ENCODE measurements around the gene TBCK. TPM values are rescaled to one million over a fixed set of nuclear protein-coding genes. Genes with fewer than 3 reads are reported as not detected.

TBCK gene
- total and polyA plus RNA-seq, 2 experiments from 2014 or later = 13.9 to 28.9 TPM

- no peak for DNase-seq (ENCODE audit: low spot score)
- Mint-ChIP-seq H3K27me3 (ENCODE audit: insufficient read depth, low read depth, poor library complexity) (no peaks in the 10 kb centered on the region), H3K4me3 (no peak overlapping the region), H3K9me3 (peaks cover 7% of the 10 kb centered on the region; the same call in 2 of the 3 replicates), H3K4me1 (peaks cover 8% of the 10 kb centered on the region; the same call in 2 of the 3 replicates), H3K36me3 (ENCODE audit: low read depth) (peaks cover 40% of the 10 kb centered on the region), H3K27ac (no peak overlapping the region)
- Histone ChIP-seq H4K20me1 (replicated peaks; ENCODE audit: insufficient read depth) (0 out of 2 replicates have a peak, but pooled peaks cover 5% of the 10 kb centered on the region), H3K79me2 (replicated peaks; ENCODE audit: insufficient read depth) (peaks cover 29% of the 10 kb centered on the region), H3K27me3 (ENCODE audit: insufficient read depth) (no peaks in the 10 kb centered on the region), H3K36me3 (ENCODE audit: insufficient read depth) (peaks cover 15% of the 10 kb centered on the region), H3K4me1 (ENCODE audit: insufficient read depth) (peaks cover 4% of the 10 kb centered on the region; the same call in 1 of the 2 replicates), H3K4me2 (no peak overlapping the region), H3K27ac (ENCODE audit: low read depth) (no peak overlapping the region), H2AFZ (no peak overlapping the region), H3F3A (replicated peaks; ENCODE audit: low read depth) (no peaks in the 10 kb centered on the region), H3K9me2 (ENCODE audit: insufficient read depth) (no peaks in the 10 kb centered on the region), H3K4me3 (no peak overlapping the region)
- no peak for ATAC-seq
- no peak for TF ChIP-seq EZH2phosphoT487 (IDR thresholded peaks at IDR 0.05; ENCODE audit: unreplicated experiment)
- TF ChIP-seq ZNF331 (CRISPR knock-in tag; IDR thresholded peaks at IDR 0.05; ENCODE audit: low read depth) = no peak
- TF ChIP-seq, protein P1, sequence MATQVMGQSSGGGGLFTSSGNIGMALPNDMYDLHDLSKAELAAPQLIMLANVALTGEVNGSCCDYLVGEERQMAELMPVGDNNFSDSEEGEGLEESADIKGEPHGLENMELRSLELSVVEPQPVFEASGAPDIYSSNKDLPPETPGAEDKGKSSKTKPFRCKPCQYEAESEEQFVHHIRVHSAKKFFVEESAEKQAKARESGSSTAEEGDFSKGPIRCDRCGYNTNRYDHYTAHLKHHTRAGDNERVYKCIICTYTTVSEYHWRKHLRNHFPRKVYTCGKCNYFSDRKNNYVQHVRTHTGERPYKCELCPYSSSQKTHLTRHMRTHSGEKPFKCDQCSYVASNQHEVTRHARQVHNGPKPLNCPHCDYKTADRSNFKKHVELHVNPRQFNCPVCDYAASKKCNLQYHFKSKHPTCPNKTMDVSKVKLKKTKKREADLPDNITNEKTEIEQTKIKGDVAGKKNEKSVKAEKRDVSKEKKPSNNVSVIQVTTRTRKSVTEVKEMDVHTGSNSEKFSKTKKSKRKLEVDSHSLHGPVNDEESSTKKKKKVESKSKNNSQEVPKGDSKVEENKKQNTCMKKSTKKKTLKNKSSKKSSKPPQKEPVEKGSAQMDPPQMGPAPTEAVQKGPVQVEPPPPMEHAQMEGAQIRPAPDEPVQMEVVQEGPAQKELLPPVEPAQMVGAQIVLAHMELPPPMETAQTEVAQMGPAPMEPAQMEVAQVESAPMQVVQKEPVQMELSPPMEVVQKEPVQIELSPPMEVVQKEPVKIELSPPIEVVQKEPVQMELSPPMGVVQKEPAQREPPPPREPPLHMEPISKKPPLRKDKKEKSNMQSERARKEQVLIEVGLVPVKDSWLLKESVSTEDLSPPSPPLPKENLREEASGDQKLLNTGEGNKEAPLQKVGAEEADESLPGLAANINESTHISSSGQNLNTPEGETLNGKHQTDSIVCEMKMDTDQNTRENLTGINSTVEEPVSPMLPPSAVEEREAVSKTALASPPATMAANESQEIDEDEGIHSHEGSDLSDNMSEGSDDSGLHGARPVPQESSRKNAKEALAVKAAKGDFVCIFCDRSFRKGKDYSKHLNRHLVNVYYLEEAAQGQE (IDR thresholded peaks at IDR 0.05; ENCODE audit: unreplicated experiment) = no peak
- TF ChIP-seq, protein P2, sequence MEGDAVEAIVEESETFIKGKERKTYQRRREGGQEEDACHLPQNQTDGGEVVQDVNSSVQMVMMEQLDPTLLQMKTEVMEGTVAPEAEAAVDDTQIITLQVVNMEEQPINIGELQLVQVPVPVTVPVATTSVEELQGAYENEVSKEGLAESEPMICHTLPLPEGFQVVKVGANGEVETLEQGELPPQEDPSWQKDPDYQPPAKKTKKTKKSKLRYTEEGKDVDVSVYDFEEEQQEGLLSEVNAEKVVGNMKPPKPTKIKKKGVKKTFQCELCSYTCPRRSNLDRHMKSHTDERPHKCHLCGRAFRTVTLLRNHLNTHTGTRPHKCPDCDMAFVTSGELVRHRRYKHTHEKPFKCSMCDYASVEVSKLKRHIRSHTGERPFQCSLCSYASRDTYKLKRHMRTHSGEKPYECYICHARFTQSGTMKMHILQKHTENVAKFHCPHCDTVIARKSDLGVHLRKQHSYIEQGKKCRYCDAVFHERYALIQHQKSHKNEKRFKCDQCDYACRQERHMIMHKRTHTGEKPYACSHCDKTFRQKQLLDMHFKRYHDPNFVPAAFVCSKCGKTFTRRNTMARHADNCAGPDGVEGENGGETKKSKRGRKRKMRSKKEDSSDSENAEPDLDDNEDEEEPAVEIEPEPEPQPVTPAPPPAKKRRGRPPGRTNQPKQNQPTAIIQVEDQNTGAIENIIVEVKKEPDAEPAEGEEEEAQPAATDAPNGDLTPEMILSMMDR (conservative IDR thresholded peaks at IDR 0.05; ENCODE audit: low read depth in 2 of 2) = no peak
- TF ChIP-seq, protein P3, sequence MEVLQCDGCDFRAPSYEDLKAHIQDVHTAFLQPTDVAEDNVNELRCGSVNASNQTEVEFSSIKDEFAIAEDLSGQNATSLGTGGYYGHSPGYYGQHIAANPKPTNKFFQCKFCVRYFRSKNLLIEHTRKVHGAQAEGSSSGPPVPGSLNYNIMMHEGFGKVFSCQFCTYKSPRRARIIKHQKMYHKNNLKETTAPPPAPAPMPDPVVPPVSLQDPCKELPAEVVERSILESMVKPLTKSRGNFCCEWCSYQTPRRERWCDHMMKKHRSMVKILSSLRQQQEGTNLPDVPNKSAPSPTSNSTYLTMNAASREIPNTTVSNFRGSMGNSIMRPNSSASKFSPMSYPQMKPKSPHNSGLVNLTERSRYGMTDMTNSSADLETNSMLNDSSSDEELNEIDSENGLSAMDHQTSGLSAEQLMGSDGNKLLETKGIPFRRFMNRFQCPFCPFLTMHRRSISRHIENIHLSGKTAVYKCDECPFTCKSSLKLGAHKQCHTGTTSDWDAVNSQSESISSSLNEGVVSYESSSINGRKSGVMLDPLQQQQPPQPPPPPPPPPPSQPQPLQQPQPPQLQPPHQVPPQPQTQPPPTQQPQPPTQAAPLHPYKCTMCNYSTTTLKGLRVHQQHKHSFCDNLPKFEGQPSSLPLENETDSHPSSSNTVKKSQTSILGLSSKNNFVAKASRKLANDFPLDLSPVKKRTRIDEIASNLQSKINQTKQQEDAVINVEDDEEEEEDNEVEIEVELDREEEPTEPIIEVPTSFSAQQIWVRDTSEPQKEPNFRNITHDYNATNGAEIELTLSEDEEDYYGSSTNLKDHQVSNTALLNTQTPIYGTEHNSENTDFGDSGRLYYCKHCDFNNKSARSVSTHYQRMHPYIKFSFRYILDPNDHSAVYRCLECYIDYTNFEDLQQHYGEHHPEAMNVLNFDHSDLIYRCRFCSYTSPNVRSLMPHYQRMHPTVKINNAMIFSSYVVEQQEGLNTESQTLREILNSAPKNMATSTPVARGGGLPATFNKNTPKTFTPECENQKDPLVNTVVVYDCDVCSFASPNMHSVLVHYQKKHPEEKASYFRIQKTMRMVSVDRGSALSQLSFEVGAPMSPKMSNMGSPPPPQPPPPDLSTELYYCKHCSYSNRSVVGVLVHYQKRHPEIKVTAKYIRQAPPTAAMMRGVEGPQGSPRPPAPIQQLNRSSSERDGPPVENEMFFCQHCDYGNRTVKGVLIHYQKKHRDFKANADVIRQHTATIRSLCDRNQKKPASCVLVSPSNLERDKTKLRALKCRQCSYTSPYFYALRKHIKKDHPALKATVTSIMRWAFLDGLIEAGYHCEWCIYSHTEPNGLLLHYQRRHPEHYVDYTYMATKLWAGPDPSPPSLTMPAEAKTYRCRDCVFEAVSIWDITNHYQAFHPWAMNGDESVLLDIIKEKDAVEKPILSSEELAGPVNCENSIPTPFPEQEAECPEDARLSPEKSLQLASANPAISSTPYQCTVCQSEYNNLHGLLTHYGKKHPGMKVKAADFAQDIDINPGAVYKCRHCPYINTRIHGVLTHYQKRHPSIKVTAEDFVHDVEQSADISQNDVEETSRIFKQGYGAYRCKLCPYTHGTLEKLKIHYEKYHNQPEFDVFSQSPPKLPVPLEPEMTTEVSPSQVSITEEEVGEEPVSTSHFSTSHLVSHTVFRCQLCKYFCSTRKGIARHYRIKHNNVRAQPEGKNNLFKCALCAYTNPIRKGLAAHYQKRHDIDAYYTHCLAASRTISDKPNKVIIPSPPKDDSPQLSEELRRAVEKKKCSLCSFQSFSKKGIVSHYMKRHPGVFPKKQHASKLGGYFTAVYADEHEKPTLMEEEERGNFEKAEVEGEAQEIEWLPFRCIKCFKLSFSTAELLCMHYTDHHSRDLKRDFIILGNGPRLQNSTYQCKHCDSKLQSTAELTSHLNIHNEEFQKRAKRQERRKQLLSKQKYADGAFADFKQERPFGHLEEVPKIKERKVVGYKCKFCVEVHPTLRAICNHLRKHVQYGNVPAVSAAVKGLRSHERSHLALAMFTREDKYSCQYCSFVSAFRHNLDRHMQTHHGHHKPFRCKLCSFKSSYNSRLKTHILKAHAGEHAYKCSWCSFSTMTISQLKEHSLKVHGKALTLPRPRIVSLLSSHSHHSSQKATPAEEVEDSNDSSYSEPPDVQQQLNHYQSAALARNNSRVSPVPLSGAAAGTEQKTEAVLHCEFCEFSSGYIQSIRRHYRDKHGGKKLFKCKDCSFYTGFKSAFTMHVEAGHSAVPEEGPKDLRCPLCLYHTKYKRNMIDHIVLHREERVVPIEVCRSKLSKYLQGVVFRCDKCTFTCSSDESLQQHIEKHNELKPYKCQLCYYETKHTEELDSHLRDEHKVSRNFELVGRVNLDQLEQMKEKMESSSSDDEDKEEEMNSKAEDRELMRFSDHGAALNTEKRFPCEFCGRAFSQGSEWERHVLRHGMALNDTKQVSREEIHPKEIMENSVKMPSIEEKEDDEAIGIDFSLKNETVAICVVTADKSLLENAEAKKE (CRISPR knock-in tag; IDR thresholded peaks at IDR 0.05) = no peak
- no peak for TF ChIP-seq NANOG (IDR thresholded peaks at IDR 0.05; ENCODE audit: borderline replicate concordance)
Observed at GRCh38 chr4:106340774-106341173, 24.8 kb upstream of the TBCK start.

Measured in GM23338 (cell line).